GM19099 (cell line): ENCODE data around the gene TAB2.

ENCODE experiments used
- POLR2A ChIP-seq: IDR thresholded peaks from 3 replicates; pipeline ENCODE4 v1.6.1; 2011; ENCODE audit warnings: low read depth; ENCODE audit not compliant: insufficient read length; ENCODE audit errors: extremely low read depth

TAB2 gene

GRCh38 chr6:149317644-149318571 lies at the start of gene TAB2:
TAB2 (plus strand) TSS chr6:149317712; CDS start chr6:149369998, 52,286 bp downstream.
- peak; percentile 44 for TF ChIP-seq POLR2A

DNA sequence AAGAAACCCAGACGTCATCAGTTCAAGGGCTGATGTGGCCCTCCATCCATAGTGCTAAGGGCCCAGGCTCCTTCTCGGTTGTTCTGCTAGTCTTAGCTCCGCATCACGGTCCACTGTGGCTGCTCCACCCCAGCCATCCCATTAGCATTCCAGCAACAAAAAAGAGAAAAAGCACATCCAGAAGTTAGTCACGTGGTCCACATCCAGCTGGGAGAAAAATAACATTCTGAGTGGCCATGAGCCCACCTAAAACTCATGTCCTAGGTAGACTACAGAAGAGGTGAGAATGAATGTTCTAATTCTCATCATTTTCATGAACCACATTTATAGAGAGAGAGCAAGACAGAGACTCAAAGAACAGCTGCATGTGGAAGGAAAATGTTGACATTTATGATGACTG lies 49.4 kb upstream of the TAB2 start:
- TF ChIP-seq POLR2A: no peak

DNA sequence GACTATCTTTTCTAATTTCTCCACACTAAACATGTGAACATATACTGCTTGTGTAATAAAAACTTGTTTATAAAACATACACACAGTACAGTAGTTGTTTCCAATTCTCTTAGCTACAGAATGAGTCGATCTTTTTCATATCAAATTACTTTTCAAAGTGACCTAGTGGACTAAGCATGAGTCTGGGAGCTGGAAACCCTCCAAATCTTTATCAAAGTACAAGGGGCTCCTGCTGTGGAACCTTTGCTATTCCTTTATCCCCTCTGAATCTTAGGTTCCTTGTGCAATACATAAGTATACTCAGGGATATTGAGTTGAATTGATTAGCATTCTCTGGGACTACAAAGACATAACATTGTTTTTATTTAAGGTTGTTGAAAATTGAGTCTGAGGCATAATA lies 48.7 kb upstream of the TAB2 start:
- no peak for TF ChIP-seq POLR2A

GRCh38 chr6:149270616-149271015 lies 46.9 kb upstream of the TAB2 start:
- no peak for TF ChIP-seq POLR2A

DNA sequence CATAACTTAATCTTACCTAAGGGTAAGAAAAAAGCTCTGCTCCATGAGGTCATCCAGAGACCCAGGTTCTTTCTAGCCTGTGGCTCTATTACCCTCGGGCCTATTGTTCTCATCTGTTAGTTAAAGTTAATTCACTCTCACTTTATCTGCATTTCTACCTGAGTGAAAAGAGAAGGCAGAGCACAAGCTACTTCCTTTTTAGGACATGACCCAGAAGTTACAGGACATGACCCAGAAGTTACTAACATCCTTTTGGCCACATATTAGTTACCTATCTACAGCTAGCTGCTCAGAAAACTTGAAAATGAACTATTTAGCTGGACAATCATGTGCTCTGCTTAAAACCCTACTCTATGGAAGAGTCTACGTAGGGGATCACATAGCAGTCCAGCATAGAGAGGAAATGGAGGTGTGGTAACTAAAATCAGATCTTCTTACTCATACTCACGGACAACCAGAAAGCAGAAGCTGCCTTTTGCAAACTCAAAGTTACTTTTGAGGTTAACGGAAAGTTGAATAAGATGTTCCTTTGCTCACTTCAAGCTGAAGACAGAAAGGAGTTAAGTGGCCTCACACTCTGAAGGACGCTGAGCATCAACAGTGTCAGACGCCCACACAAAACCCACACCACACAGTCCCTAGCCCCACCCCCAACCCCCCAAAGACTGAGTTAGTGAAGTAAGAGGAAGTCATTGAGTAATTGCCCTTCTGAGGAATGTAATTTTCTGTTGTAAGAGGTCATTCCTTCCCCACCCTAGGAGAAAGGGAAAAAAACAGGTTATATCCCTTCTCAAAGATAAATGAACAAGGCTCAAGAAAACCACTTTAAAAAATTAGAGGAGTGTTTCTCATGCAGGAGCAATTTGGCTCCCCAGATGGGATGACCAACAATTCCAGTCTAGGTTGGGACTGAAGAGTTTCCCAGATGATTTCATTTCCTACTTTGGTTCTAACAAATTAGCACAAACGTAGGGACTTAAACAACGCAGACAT lies 45.9 kb upstream of the TAB2 start:
- no peak for TF ChIP-seq POLR2A

- no peak for TF ChIP-seq POLR2A
Measured at GRCh38 chr6:149273318-149273717, 44.2 kb upstream of the TAB2 start.

DNA sequence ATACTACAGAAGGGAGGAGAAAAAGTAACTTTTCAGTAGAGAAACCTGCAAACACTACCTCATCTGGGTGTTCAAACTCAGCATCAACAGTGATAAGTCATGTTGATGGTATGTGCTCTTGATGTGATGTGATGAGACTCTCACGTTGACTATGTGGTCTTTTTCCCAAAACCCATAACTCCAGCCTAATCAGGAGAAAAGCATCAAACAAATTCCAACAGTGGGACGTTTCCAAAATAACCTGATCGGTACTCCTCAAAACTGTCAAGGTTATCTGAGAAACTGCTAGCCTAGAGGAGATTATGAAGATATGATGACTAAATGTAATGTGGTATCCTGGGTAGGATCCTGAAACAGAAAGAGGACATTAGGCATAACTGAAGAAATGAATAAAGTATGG lies 41.9 kb upstream of the TAB2 start:
- TF ChIP-seq POLR2A: no peak

GRCh38 chr6:149277621-149278020 lies 39.9 kb upstream of the TAB2 start:
- TF ChIP-seq POLR2A: no peak

DNA sequence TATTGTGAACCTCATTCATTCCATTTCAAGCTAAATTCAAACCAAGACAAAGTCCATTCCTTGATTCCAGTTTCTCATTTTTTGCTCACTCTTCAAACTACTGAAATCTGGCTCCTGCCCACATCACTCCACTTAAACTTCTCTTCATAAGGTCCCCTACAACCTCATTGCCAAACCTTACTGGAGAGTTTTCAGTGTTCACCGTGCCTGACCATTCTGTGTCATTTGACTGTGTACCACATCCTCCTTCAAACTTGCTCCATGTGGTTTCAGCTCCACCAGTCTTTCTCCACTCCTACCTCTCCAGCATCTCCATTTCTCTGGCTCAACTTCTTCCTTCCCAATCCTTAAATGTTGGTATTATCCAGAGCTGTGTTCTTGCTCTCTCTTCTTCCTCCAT lies 38.5 kb upstream of the TAB2 start:
- no peak for TF ChIP-seq POLR2A

- TF ChIP-seq POLR2A: no peak
Measured at GRCh38 chr6:149284904-149285303, 32.6 kb upstream of the TAB2 start.

DNA sequence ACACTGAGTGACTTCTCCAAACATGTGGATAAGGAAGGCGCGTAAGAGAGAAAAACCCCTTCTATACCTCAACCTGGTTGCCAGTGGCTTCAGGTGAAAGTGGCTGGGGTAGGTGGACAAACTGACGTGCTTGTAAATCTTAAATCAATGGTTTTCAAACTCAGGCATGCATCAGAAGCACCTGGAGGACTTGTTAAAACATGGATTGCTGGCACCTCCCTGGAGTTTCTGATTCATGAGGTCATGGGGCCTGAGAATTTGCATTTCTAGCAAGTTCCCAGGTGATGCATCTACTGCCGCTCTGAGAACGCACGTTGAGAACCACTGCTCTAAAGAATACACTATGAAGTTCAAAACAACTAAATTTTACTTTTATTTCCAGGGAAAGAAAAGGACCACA lies 31.9 kb upstream of the TAB2 start:
- no peak for TF ChIP-seq POLR2A

- TF ChIP-seq POLR2A: no peak
Measured at GRCh38 chr6:149286905-149287304, 30.6 kb upstream of the TAB2 start.

- no peak for TF ChIP-seq POLR2A
Measured at GRCh38 chr6:149289192-149289781, 28.2 kb upstream of the TAB2 start.

- no peak for TF ChIP-seq POLR2A
Measured at GRCh38 chr6:149289966-149290365, 27.5 kb upstream of the TAB2 start.

DNA sequence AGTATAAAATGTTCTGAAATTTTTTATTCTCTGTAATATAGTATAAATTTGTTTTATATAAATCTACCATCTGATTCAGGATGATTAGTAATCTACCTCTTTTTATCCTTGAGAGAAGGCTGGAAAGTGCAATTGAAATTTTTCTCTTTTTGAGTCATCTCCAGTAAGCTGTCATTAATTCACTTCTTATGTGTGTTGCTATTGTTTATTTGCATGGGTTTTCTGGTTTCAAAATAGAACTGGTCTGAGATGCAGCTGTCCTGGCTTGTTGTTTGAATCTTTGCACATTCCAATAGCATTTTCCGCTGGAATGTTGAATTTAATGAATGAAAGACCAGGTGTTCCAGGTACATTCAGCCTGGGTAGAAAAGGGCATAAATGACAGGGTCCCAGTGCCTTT lies 24.3 kb upstream of the TAB2 start:
- TF ChIP-seq POLR2A: no peak
